Mucosa of rectum (tissue), 2 donors: Measurements from ENCODE around the gene PTPRH.
"Not testable (repeated sequence)": the region's sequence is repeated elsewhere in the genome, so short reads cannot be mapped to it uniquely, and the experiment has no call there.

Source experiments
- H3K27ac ChIP-seq, 2 donors: one replicate each; pipeline ENCODE4 v1.7.0; 2013; ENCODE audit warnings: inconsistent platforms in 2 of 2, low read depth in 2 of 2, low read length in 2 of 2
- H3K27me3 ChIP-seq, 2 donors: one replicate each; pipeline ENCODE4 v1.7.0; 2013; ENCODE audit warnings: low read length in 2 of 2; ENCODE audit not compliant: control insufficient read depth in 2 of 2, insufficient read depth in 2 of 2
- H3K36me3 ChIP-seq, 2 donors: one replicate each; pipeline ENCODE4 v1.7.0; 2013; ENCODE audit warnings: low read length in 2 of 2; ENCODE audit not compliant: control insufficient read depth in 2 of 2, insufficient read depth in 2 of 2
- H3K4me1 ChIP-seq, 2 donors: one replicate each; pipeline ENCODE4 v1.7.0; 2013; ENCODE audit warnings: low read length in 2 of 2, mild to moderate bottlenecking in 1 of 2; ENCODE audit not compliant: control insufficient read depth in 2 of 2, insufficient read depth in 2 of 2
- H3K4me3 ChIP-seq, 2 donors: one replicate each; pipeline ENCODE4 v1.7.0; 2013; ENCODE audit warnings: low read length in 2 of 2
- H3K9ac ChIP-seq, 2 donors: one replicate each; pipeline ENCODE4 v1.7.0; 2013; ENCODE audit warnings: low read length in 2 of 2, low read depth in 1 of 2, mild to moderate bottlenecking in 1 of 2
- H3K9me3 ChIP-seq, 2 donors: one replicate each; pipeline ENCODE4 v1.7.0; 2013; ENCODE audit warnings: low read length in 2 of 2; ENCODE audit not compliant: control insufficient read depth in 2 of 2
- donor health status: healthy.
- donor health status: Normal muscosa, but diverticular disease.

PTPRH gene

GRCh38 chr19:55172741-55173140 is 36.6 kb downstream of the PTPRH start:
- Histone ChIP-seq H3K27me3 (peaks cover 42 to 45% of the 10 kb centered on the region in 2 donors), H3K27ac (no peak overlapping the region), H3K4me3 (no peak overlapping the region), H3K9ac (no peak overlapping the region), H3K36me3 (no peaks in the 10 kb centered on the region), H3K9me3 (no peaks in the 10 kb centered on the region), H3K4me1 (no peaks in the 10 kb centered on the region)

GRCh38 chr19:55172318-55172717 is 37.0 kb downstream of the PTPRH start:
- not testable (repeated sequence) for H3K4me1 ChIP-seq, H3K9me3 ChIP-seq, H3K9ac ChIP-seq, H3K4me3 ChIP-seq, H3K27ac ChIP-seq, H3K36me3 ChIP-seq
- peaks cover 42 to 48% of the 10 kb centered on the region in 2 donors for H3K27me3 ChIP-seq

GRCh38 chr19:55171440-55171839 is 37.9 kb downstream of the PTPRH start:
- no peaks in the 10 kb centered on the region for H3K9me3 ChIP-seq
- peaks cover 2 to 4% of the 10 kb centered on the region in 2 donors for H3K4me1 ChIP-seq
- no peak overlapping the region for H3K9ac ChIP-seq
- H3K36me3 ChIP-seq = no peaks in the 10 kb centered on the region
- no peak overlapping the region for H3K27ac ChIP-seq
- peaks cover 34 to 44% of the 10 kb centered on the region in 2 donors for H3K27me3 ChIP-seq
- no peak overlapping the region for H3K4me3 ChIP-seq

GRCh38 chr19:55169136-55169535 is 40.2 kb downstream of the PTPRH start:
- H3K4me1 ChIP-seq = peaks cover 4 to 8% of the 10 kb centered on the region in 2 donors
- no peak overlapping the region for H3K4me3 ChIP-seq
- no peaks in the 10 kb centered on the region for H3K9me3 ChIP-seq
- H3K36me3 ChIP-seq = no peaks in the 10 kb centered on the region
- H3K9ac ChIP-seq = no peak overlapping the region
- H3K27ac ChIP-seq = no peak overlapping the region
- H3K27me3 ChIP-seq = peaks cover 13 to 27% of the 10 kb centered on the region in 2 donors

- Histone ChIP-seq H3K9me3 (no peaks in the 10 kb centered on the region), H3K4me3 (peak within 1 kb of the TSS; percentile 67 to 70), H3K27ac (no peak within 1 kb of the TSS), H3K9ac (peak within 1 kb of the TSS in 1 of 2 donors; percentile 37), H3K4me1 (peaks cover 4 to 8% of the 10 kb centered on the region in 2 donors), H3K36me3 (no peaks in the 10 kb centered on the region), H3K27me3 (peaks cover 11 to 19% of the 10 kb centered on the region in 2 donors)
Observed at GRCh38 chr19:55166530-55167268, 42.6 kb downstream of the PTPRH start, which contains the start of gene DNAAF3. TSS of gene DNAAF3 (minus strand) at chr19:55166613. CDS start at chr19:55166413, 200 bp downstream.

- Histone ChIP-seq H3K4me3 (peak overlapping the region; percentile 67 to 70), H3K9ac (peak overlapping the region in 1 of 2 donors; percentile 37), H3K27me3 (peaks cover 8 to 14% of the 10 kb centered on the region in 2 donors), H3K4me1 (peaks cover 4 to 8% of the 10 kb centered on the region in 2 donors), H3K27ac (no peak overlapping the region), H3K9me3 (no peaks in the 10 kb centered on the region), H3K36me3 (no peaks in the 10 kb centered on the region)
Observed at GRCh38 chr19:55165952-55166529, 43.3 kb downstream of the PTPRH start.

- no peak overlapping the region for H3K27ac ChIP-seq
- H3K36me3 ChIP-seq = no peaks in the 10 kb centered on the region
- no peak overlapping the region for H3K9ac ChIP-seq
- no peaks in the 10 kb centered on the region for H3K9me3 ChIP-seq
- H3K27me3 ChIP-seq = peaks cover 9 to 12% of the 10 kb centered on the region in 2 donors
- H3K4me1 ChIP-seq = peaks cover 0 to 8% of the 10 kb centered on the region in 2 donors
- no peak overlapping the region for H3K4me3 ChIP-seq
Observed at GRCh38 chr19:55161571-55162322, 47.6 kb downstream of the PTPRH start.

GRCh38 chr19:55160986-55161365 is 48.3 kb downstream of the PTPRH start:
- Histone ChIP-seq H3K27ac (no peak overlapping the region), H3K4me3 (no peak overlapping the region), H3K9ac (no peak overlapping the region), H3K4me1 (peaks cover 2 to 4% of the 10 kb centered on the region in 2 donors), H3K36me3 (no peaks in the 10 kb centered on the region), H3K9me3 (no peaks in the 10 kb centered on the region), H3K27me3 (peaks cover 9 to 13% of the 10 kb centered on the region in 2 donors)

GRCh38 chr19:55160128-55160985 is 48.9 kb downstream of the PTPRH start:
- H3K27me3 ChIP-seq = peaks cover 6 to 15% of the 10 kb centered on the region in 2 donors
- no peaks in the 10 kb centered on the region for H3K9me3 ChIP-seq
- H3K27ac ChIP-seq = no peak overlapping the region
- H3K4me3 ChIP-seq = no peak overlapping the region
- H3K4me1 ChIP-seq = peaks cover 3% of the 10 kb centered on the region in 2 donors
- H3K36me3 ChIP-seq = no peaks in the 10 kb centered on the region
- H3K9ac ChIP-seq = no peak overlapping the region
